ENCODE results near the gene CDH23.

CDH23 gene

DNA sequence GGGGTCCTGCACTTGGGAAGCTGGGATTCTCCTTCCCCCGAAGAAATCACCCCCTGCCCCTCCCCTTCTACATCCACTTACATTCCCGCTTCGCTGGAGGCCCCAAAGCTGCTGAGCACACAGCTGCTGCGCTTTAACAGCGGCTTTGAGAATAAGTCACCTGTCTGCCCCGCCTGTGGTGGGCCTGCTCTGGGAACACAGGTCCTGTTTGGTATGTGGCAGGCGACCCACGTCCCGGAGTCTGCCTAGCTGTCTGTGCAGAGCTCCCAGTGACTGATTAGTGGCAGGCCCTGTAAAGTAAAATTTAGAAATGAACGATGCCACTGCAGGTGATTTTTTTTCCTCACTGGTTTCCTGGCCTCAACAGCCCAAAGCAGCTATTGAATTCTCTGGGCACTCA lies 47.0 kb downstream of the CDH23 start:
- TF ChIP-seq JUND (IDR thresholded peaks at IDR 0.05; ENCODE audit: low read depth), result no peak
- in situ Hi-C loops (cut with HindIII; ENCODE audit: low pct_unique_long_range_greater_than_20kb, low sequenced_read_pairs), result no loop called here
- DNase-seq (ENCODE audit: low read depth in 1 of 2, low spot score in 1 of 2), result no peak

DNA sequence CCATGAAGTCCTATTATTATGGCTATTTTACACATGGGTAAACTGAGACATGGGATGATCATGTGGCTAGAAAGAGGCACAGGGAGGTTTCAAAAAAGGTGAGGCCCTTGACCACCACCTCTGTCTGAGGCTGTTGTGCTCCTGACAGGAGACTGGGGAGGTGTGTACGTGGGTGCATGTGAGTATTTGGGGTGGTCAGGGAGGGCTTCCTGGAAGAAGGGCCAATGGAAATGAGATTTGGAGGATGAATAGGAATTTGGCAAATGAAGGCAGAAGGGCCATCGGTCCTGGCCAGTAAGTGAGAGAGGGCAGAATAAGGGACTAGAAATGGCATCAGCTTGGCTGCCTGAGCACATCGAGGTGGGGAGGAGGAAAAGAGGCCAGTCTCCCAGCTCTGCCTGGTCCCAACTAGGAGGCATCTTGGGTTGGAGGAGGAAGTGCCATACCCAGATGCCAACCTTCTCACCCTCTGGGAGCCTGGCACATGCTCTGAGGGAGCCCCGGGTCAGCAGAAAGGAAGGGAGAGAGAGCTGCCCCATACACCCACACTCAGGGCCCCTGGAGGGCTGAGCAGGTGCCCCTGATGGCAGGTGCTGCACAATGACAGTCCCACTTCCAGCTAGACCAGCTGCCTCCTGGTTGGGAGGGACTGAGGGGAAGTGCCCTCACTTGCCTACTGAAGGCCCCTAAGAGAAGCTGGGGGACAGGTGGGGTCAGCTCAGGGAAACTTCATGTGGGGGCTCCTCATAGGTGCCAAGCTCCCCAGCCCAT lies 47.7 kb downstream of the CDH23 start:
- in situ Hi-C loops (cut with HindIII; ENCODE audit: low pct_unique_long_range_greater_than_20kb, low sequenced_read_pairs), result no loop called here
- no peak for DNase-seq (ENCODE audit: low read depth in 1 of 2, low spot score in 1 of 2)
- no peak for TF ChIP-seq JUND (IDR thresholded peaks at IDR 0.05; ENCODE audit: low read depth)

DNA sequence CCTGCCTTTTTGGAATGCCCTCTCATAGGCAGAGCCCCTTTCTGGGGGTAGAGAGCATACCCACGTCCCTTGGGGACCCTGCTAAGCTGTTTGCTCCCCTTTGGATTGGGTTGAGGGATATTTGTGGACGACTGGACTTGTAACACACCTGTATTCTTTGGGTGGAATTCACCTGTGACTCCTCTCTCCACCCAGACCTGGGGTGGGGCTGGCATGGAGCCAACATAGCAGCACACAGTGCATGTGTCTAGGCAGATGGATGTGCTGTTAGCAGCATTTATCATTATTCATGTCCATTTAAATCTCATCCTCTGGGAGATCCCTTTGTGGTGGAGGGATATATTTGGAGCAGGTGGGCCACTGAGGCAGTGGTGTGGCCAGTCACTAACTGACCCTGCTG lies 51.0 kb downstream of the CDH23 start:
- in situ Hi-C loops (cut with HindIII; ENCODE audit: low pct_unique_long_range_greater_than_20kb, low sequenced_read_pairs), result no loop called here
- no peak for TF ChIP-seq JUND (IDR thresholded peaks at IDR 0.05; ENCODE audit: low read depth)
- DNase-seq (ENCODE audit: low read depth in 1 of 2, low spot score in 1 of 2), result no peak

DNA sequence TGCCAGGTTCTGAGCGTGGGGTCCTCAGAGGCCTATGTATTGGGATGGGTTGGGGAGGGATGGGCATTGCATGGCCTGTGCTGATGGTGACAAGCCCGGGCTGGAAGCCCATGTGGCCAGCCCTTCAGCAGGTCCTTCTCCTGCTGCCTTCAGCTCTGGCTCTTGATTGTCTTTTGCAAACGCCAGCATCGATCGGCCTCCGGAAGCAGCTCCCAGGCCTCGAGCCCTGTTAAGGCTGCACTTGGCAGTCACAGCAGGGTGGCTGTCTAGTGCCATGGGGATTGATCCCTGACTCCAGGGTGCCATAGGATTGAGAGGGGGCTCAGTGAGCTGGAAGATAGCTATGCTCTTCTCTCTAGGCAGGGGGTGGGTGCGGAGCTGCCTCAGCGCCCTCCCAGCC lies 51.4 kb downstream of the CDH23 start:
- TF ChIP-seq JUND (IDR thresholded peaks at IDR 0.05; ENCODE audit: low read depth), result no peak
- in situ Hi-C loops (cut with HindIII; ENCODE audit: low pct_unique_long_range_greater_than_20kb, low sequenced_read_pairs), result no loop called here
- DNase-seq (ENCODE audit: low read depth in 1 of 2, low spot score in 1 of 2), result no peak

DNA sequence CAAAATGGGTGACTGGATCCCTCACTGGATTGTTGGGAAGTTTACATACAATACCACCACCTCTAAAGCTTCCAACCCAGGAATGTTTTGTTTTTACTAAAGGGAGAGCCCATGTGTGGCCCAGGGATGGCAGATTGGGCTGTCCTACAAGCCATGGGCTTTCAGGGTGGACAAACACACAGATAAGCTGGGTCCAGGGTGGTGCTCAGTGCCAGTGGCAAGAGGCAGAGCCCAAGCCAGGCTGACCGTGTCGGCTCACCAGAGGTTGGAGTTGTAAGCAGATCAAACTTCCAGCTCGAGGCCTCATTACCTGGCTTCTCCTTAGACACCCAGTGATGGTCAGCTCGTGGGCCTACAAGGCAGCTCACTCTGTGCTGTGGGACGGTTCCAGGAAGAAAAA lies 52.3 kb downstream of the CDH23 start:
- in situ Hi-C loops (cut with HindIII; ENCODE audit: low pct_unique_long_range_greater_than_20kb, low sequenced_read_pairs), result no loop called here
- no peak for TF ChIP-seq JUND (IDR thresholded peaks at IDR 0.05; ENCODE audit: low read depth)
- no peak for DNase-seq (ENCODE audit: low read depth in 1 of 2, low spot score in 1 of 2)

DNA sequence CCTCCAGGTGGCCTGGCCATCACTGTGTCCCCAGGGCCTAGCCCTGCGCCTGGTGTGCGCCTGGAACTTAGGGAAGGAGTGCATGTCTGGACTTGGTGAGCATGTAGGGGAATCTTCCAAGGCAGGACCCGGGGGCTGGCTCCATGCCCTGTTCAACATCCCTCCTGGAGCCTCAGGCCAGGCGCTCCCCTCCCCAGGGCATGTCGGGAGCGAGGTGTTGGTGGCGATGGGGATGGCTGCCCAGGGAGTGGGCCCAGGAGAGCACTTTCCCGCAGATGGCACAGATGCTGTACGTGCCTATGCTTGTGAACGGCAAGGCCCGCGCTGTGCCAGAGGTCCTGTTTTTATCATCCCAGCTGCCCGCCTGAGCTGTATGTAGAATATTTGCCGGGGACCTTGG lies 55.0 kb downstream of the CDH23 start:
- no peak for DNase-seq (ENCODE audit: low read depth in 1 of 2, low spot score in 1 of 2)
- TF ChIP-seq JUND (IDR thresholded peaks at IDR 0.05; ENCODE audit: low read depth), result no peak
- in situ Hi-C loops (cut with HindIII; ENCODE audit: low pct_unique_long_range_greater_than_20kb, low sequenced_read_pairs), result no loop called here

DNA sequence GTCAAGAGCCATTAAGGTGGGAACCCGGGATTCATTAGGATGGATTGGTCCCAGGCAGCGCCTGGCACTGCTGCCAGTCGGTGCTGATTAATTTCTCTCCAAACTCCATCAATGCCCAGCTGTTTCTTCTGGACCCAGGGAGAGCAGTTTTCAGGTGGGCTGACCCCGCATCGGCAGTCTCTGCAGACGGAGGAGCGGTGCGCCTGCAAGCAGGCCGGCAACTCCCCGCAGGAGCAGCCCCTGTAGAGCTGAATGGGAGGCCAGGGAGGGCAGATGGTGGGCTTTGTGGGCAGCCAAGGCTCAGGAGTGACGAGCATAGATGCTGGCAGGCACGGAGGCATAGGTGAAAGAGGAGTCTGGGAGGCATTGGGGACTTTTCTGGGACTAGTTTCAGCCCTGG lies 56.5 kb downstream of the CDH23 start:
- in situ Hi-C loops (cut with HindIII; ENCODE audit: low pct_unique_long_range_greater_than_20kb, low sequenced_read_pairs), result no loop called here
- no peak for TF ChIP-seq JUND (IDR thresholded peaks at IDR 0.05; ENCODE audit: low read depth)
- DNase-seq (ENCODE audit: low read depth in 1 of 2, low spot score in 1 of 2), result no peak

DNA sequence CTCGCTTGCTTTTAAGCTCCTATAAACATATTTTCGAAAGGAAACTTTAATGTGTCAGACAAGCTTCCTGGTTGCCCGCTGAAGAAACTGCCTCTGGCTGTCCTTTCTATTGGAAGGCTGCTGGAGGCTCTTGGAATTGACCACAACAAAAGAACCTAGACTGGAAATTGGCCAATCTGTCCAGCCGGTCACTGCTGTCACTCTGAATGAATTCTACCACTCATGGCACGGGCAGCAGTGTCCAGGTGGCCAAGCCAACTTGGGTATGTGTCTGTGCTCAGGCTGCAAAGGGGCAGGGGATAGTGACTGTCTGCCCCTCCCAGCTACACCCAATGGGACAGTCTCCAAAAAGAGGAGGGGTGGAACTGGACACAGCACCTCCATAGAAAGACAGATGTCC lies 57.6 kb downstream of the CDH23 start:
- DNase-seq (ENCODE audit: low read depth in 1 of 2, low spot score in 1 of 2), result no peak
- in situ Hi-C loops (cut with HindIII; ENCODE audit: low pct_unique_long_range_greater_than_20kb, low sequenced_read_pairs), result no loop called here

DNA sequence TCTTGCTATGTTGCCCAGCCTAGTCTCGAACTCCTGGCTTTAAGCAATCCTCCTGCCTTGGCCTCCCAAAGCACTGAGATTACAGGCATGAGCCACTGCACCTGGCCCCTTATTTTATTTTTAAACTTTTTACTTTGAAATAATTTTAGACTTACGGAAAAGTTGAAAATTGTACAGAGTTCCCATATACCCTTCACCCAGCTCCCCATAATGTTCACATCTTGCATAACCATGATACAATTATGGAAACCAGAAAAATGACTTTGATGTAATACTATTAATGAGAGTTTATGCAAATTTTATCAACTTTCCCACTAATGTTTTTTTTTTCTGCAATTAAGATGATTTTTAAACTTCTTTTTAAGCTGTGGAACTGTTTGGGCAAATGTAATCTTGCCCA lies 58.3 kb downstream of the CDH23 start:
- DNase-seq (ENCODE audit: low read depth in 1 of 2, low spot score in 1 of 2), result no peak
- in situ Hi-C loops (cut with HindIII; ENCODE audit: low pct_unique_long_range_greater_than_20kb, low sequenced_read_pairs), result no loop called here
- TF ChIP-seq JUND (IDR thresholded peaks at IDR 0.05; ENCODE audit: low read depth), result no peak

More for the DNA sequence above, 57.6 kb downstream of the CDH23 start:
- TF ChIP-seq JUND (IDR thresholded peaks at IDR 0.05; ENCODE audit: low read depth), result no peak

DNA sequence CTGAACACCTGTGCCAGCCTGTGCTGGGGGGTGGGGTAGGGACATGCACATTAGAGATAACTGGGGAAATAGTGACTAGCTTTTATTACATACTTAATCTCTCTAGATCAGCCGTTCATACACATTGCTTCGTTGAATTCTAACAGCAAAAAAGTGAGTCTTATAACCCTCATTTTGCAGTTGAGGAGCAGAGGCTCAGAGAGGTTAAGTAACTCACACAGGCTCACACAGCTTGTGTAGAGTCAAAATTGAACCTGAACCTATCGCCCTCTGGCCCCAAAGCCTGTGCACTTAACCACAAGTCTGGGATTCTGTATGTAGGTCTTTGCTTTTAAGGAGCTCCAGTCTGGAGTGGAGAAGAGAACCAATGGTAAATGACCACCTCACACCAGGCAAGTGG lies 59.9 kb downstream of the CDH23 start:
- no peak for TF ChIP-seq JUND (IDR thresholded peaks at IDR 0.05; ENCODE audit: low read depth)
- in situ Hi-C loops (cut with HindIII; ENCODE audit: low pct_unique_long_range_greater_than_20kb, low sequenced_read_pairs), result no loop called here
- DNase-seq (ENCODE audit: low read depth in 1 of 2, low spot score in 1 of 2), result no peak

DNA sequence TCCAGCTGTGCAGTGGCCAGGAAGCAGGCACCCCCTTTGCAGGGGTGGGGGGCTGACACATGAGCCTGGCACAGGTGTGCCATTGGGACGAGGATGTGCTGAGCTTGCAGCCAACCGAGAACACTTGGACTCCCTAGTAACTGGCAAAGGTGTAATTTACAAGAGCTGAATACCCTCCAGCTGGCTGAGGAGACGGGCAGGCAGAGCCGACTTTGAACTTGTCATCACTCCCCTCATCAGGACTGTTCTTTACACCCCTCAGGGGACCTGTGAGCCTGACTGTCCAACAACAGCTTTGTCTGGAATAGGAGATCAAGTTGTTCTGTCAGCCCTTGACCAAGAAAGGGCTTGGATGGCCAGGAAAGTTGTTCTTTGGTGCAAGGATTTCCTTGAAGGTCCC lies 61.2 kb downstream of the CDH23 start:
- TF ChIP-seq JUND (IDR thresholded peaks at IDR 0.05; ENCODE audit: low read depth), result no peak
- no peak for DNase-seq (ENCODE audit: low read depth in 1 of 2, low spot score in 1 of 2)

DNA sequence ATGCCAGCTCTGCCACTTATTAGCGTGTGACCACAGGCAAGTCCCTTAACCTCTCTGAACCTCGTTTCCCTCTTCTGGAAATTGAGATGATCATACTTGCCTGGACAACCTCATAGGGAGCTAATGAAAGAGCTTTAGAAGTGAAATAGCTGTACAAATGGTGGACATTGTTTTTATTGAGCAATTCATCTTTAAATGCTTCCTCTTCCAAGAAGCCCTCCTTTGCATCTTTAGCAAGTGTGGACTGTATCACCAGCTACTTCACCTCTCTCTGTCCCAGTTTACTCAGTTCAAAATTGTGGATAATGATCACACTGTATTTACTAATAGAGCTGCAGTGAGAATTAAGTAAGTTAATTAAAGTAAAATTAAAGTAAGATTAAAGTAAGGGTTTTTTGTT lies 61.7 kb downstream of the CDH23 start:
- TF ChIP-seq JUND (IDR thresholded peaks at IDR 0.05; ENCODE audit: low read depth), result no peak
- in situ Hi-C loops (cut with HindIII; ENCODE audit: low pct_unique_long_range_greater_than_20kb, low sequenced_read_pairs), result no loop called here
- DNase-seq (ENCODE audit: low read depth in 1 of 2, low spot score in 1 of 2), result no peak

More for the DNA sequence above, 61.2 kb downstream of the CDH23 start:
- in situ Hi-C loops (cut with HindIII; ENCODE audit: low pct_unique_long_range_greater_than_20kb, low sequenced_read_pairs), result no loop called here

DNA sequence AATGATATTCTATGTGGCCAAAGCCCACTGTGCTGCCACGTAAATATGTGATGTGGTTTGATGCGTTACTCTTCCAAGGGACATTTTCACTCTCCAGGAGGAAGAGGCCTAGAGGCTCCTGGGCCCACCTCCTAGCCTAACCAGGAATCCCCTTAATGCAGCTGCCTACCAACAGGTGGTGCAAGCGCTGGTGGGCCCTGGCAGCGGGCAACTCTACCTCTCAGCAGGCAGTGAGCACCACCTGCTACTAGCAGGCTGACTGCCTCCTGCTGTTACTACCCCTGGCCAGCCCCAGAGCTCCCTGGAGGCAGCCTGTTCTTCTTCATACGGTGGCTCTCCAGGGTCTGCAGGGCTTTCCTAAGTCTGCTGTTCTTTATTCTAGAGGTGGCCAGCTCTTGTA lies 62.8 kb downstream of the CDH23 start:
- in situ Hi-C loops (cut with HindIII; ENCODE audit: low pct_unique_long_range_greater_than_20kb, low sequenced_read_pairs), result no loop called here
- TF ChIP-seq JUND (IDR thresholded peaks at IDR 0.05; ENCODE audit: low read depth), result no peak

DNA sequence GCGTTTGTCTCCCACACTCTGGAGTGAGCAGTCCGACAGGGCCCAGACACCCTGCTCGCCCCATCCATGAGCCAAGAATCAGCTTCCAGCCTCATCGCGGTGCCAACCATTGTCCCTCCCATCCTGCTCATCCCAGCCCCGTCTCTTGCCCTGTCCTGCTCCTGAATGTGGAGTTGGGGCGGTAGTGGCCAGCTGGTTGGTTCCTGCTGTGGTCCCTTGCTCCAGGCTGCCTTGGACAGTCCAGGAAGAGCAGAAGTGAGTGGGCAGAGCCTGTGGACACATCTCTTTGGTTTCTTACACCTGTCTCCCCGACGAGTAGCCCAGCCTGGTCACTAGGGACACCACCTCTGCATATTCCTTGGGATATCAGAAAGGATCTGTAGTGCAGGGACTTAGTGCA lies 63.9 kb downstream of the CDH23 start:
- in situ Hi-C loops (cut with HindIII; ENCODE audit: low pct_unique_long_range_greater_than_20kb, low sequenced_read_pairs), result no loop called here
- TF ChIP-seq JUND (IDR thresholded peaks at IDR 0.05; ENCODE audit: low read depth), result no peak
- no peak for DNase-seq (ENCODE audit: low read depth in 1 of 2, low spot score in 1 of 2)

More for the DNA sequence above, 62.8 kb downstream of the CDH23 start:
- no peak for DNase-seq (ENCODE audit: low read depth in 1 of 2, low spot score in 1 of 2)

Data from T47D (cell line).